Measurements from ENCODE around the gene RBMS1. TPM values are rescaled to one million over a fixed set of nuclear protein-coding genes. Genes with fewer than 3 reads are reported as not detected.

The RBMS1 gene
- total RNA-seq, 1 donor from 2014 or later, result 28.4 TPM

GRCh38 chr2:160317181-160318099 lies 176.2 kb downstream of the RBMS1 start:
- no peak for DNase-seq (ENCODE audit: low read depth, low spot score)
- Mint-ChIP-seq H3K27ac (ENCODE audit: unreplicated experiment) (peak overlapping the region; percentile 73), H3K27me3 (ENCODE audit: low read depth) (no peaks in the 10 kb centered on the region), H3K36me3 (ENCODE audit: low read depth) (no peaks in the 10 kb centered on the region), H3K4me3 (peak overlapping the region; percentile 67), H3K4me1 (peaks cover 61% of the 10 kb centered on the region), H3K9me3 (peaks cover 4% of the 10 kb centered on the region)
- no peak for TF ChIP-seq CTCF (conservative IDR thresholded peaks at IDR 0.05)

- no peak for DNase-seq (ENCODE audit: low read depth, low spot score)
- TF ChIP-seq CTCF (conservative IDR thresholded peaks at IDR 0.05), result no peak
- no peak overlapping the region for H3K27ac Mint-ChIP-seq (ENCODE audit: unreplicated experiment)
- H3K4me1 Mint-ChIP-seq, result peaks cover 46% of the 10 kb centered on the region
- H3K36me3 Mint-ChIP-seq (ENCODE audit: low read depth), result no peaks in the 10 kb centered on the region
- no peak overlapping the region for H3K4me3 Mint-ChIP-seq
- no peaks in the 10 kb centered on the region for H3K27me3 Mint-ChIP-seq (ENCODE audit: low read depth)
- peaks cover 4% of the 10 kb centered on the region for H3K9me3 Mint-ChIP-seq
Observed at GRCh38 chr2:160315337-160315736, 178.3 kb downstream of the RBMS1 start.

GRCh38 chr2:160310118-160310828 lies 183.3 kb downstream of the RBMS1 start:
- DNase-seq (ENCODE audit: low read depth, low spot score), result no peak
- Mint-ChIP-seq H3K27me3 (ENCODE audit: low read depth) (no peaks in the 10 kb centered on the region), H3K27ac (ENCODE audit: unreplicated experiment) (no peak overlapping the region), H3K36me3 (ENCODE audit: low read depth) (no peaks in the 10 kb centered on the region), H3K4me1 (peaks cover 27% of the 10 kb centered on the region), H3K4me3 (no peak overlapping the region), H3K9me3 (no peaks in the 10 kb centered on the region)
- no peak for TF ChIP-seq CTCF (conservative IDR thresholded peaks at IDR 0.05)

GRCh38 chr2:160309585-160309984 lies 184.0 kb downstream of the RBMS1 start:
- TF ChIP-seq CTCF (conservative IDR thresholded peaks at IDR 0.05), result no peak
- no peaks in the 10 kb centered on the region for H3K36me3 Mint-ChIP-seq (ENCODE audit: low read depth)
- H3K4me3 Mint-ChIP-seq, result no peak overlapping the region
- no peaks in the 10 kb centered on the region for H3K9me3 Mint-ChIP-seq
- peaks cover 20% of the 10 kb centered on the region for H3K4me1 Mint-ChIP-seq
- H3K27ac Mint-ChIP-seq (ENCODE audit: unreplicated experiment), result no peak overlapping the region
- H3K27me3 Mint-ChIP-seq (ENCODE audit: low read depth), result no peaks in the 10 kb centered on the region
- DNase-seq (ENCODE audit: low read depth, low spot score), result no peak

GRCh38 chr2:160308915-160309314 lies 184.7 kb downstream of the RBMS1 start:
- Mint-ChIP-seq H3K36me3 (ENCODE audit: low read depth) (peaks cover under 1% of the 10 kb centered on the region), H3K27me3 (ENCODE audit: low read depth) (no peaks in the 10 kb centered on the region), H3K27ac (ENCODE audit: unreplicated experiment) (no peak overlapping the region), H3K4me1 (peaks cover 17% of the 10 kb centered on the region), H3K4me3 (no peak overlapping the region), H3K9me3 (no peaks in the 10 kb centered on the region)
- DNase-seq (ENCODE audit: low read depth, low spot score), result no peak
- no peak for TF ChIP-seq CTCF (conservative IDR thresholded peaks at IDR 0.05)
